Ramos (cell line): Measurements from ENCODE around the gene AFF3.
"Not testable (repeated sequence)": the region's sequence is repeated elsewhere in the genome, so short reads cannot be mapped to it uniquely, and the experiment has no call there.

Source experiments
- in situ Hi-C: fragments of 300-500 bp; cut with MboI; formaldehyde crosslinking; loops from one replicate; pipeline ENCODE4 v1.14.3; 2022; ENCODE audit warnings: low sequenced_read_pairs; ENCODE audit not compliant: unreplicated experiment

AFF3 gene

GRCh38 chr2:99754210-99754609 lies 388.2 kb downstream of the AFF3 start:
- in situ Hi-C loops, result no loop called here

- in situ Hi-C loops, result no loop called here
These were observed 388.9 kb downstream of the AFF3 start for GRCh38 chr2:99753505-99753904.

GRCh38 chr2:99748344-99748743 lies 394.0 kb downstream of the AFF3 start:
- in situ Hi-C loops, result no loop called here

- in situ Hi-C loops, result no loop called here
These were observed 394.5 kb downstream of the AFF3 start for GRCh38 chr2:99747842-99748241.

GRCh38 chr2:99743146-99743545 lies 399.2 kb downstream of the AFF3 start:
- in situ Hi-C loops, result no loop called here

- in situ Hi-C loops, result no loop called here
These were observed 404.9 kb downstream of the AFF3 start for GRCh38 chr2:99737537-99737936.

- in situ Hi-C loops, result no loop called here
These were observed 406.6 kb downstream of the AFF3 start for GRCh38 chr2:99735753-99736152.

- in situ Hi-C loops, result not testable (repeated sequence)
These were observed 407.1 kb downstream of the AFF3 start for GRCh38 chr2:99735314-99735713.

- in situ Hi-C loops, result no loop called here
These were observed 408.2 kb downstream of the AFF3 start for GRCh38 chr2:99734236-99734635.

- in situ Hi-C loops, result no loop called here
These were observed 413.0 kb downstream of the AFF3 start for GRCh38 chr2:99729104-99730025.

- in situ Hi-C loops, result no loop called here
These were observed 414.2 kb downstream of the AFF3 start for GRCh38 chr2:99728166-99728565.

- in situ Hi-C loops, result no loop called here
These were observed 415.2 kb downstream of the AFF3 start for GRCh38 chr2:99727199-99727598.

- in situ Hi-C loops, result no loop called here
These were observed 415.7 kb downstream of the AFF3 start for GRCh38 chr2:99726691-99727090.

GRCh38 chr2:99725820-99726219 lies 416.6 kb downstream of the AFF3 start:
- in situ Hi-C loops, result no loop called here

- in situ Hi-C loops, result no loop called here
These were observed 419.9 kb downstream of the AFF3 start for GRCh38 chr2:99722476-99722875.

- in situ Hi-C loops, result no loop called here
These were observed 423.3 kb downstream of the AFF3 start for GRCh38 chr2:99719102-99719501.

GRCh38 chr2:99715956-99716355 lies 426.4 kb downstream of the AFF3 start:
- in situ Hi-C loops, result no loop called here

GRCh38 chr2:99714349-99714748 lies 428.0 kb downstream of the AFF3 start:
- in situ Hi-C loops, result no loop called here

GRCh38 chr2:99711144-99711543 lies 431.2 kb downstream of the AFF3 start:
- in situ Hi-C loops, result no loop called here

GRCh38 chr2:99710721-99711120 lies 431.7 kb downstream of the AFF3 start:
- in situ Hi-C loops, result no loop called here

- in situ Hi-C loops, result no loop called here
These were observed 433.2 kb downstream of the AFF3 start for GRCh38 chr2:99709229-99709628.

- in situ Hi-C loops, result no loop called here
These were observed 434.2 kb downstream of the AFF3 start for GRCh38 chr2:99708231-99708630.
